HPDE6-E6E7 (cell line): ENCODE measurements around the gene VAPB.
"Not testable (repeated sequence)": the region's sequence is repeated elsewhere in the genome, so short reads cannot be mapped to it uniquely, and the experiment has no call there.

Source experiments
- DNase-seq: peaks from one replicate; pipeline ENCODE4 v3.0.0; 2011; ENCODE audit warnings: missing footprints; ENCODE audit errors: extremely low spot score

VAPB gene

GRCh38 chr20:58407201-58407873, 18.3 kb downstream of the VAPB start:
- peak; percentile 64 for DNase-seq

DNA sequence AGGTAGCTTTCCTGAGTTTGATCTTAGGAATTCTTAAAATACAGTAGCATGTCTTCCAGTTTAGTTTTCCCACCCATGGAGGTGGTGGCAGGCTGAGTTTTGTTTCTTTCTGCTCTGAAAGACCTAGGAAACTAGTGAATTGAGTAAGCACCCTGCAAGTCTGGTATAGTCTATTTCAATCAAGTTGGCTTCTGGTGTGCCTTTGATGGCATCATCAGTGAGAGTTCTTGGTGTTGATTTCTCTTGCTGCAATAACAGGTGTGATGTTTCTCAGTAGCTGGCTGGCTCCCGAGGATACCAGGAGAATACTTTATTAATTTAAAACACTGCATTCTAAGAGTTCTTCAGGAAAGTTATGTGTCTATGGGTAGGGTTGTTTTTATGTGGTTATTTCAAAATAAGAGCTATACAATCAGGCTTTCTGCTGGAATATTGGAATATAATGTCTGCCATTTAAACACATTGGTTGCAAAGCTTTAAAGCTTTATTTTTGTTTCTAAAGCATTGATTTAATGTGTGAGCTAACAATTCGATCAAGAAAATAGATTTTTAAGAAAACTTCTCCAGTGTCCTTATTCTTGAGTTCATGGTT, 19.0 kb downstream of the VAPB start:
- DNase-seq: no peak

GRCh38 chr20:58408603-58409246, 19.7 kb downstream of the VAPB start:
- no peak for DNase-seq

DNA sequence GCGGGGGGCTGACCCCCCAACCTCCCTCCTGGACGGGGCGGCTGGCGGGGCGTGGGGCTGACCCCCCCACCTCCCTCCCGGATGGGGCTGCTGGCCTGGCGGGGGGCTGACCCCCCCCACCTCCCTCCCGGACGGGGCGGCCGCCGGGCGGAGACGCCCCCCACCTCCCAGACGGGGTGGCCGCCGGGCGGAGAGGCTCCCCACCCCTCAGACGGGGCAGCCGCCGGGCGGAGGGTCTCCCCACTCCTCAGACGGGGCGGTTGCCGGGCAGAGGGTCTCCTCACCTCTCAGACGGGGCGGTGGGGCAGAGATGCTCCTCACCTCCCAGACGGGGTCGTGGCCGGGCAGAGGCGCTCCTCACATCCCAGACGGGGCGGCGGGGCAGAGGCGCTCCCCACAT, 25.2 kb downstream of the VAPB start:
- not testable (repeated sequence) for DNase-seq

- DNase-seq: not testable (repeated sequence)
Measured at GRCh38 chr20:58414786-58415185, 25.8 kb downstream of the VAPB start.

- DNase-seq: no peak
Measured at GRCh38 chr20:58416057-58416456, 27.0 kb downstream of the VAPB start.

DNA sequence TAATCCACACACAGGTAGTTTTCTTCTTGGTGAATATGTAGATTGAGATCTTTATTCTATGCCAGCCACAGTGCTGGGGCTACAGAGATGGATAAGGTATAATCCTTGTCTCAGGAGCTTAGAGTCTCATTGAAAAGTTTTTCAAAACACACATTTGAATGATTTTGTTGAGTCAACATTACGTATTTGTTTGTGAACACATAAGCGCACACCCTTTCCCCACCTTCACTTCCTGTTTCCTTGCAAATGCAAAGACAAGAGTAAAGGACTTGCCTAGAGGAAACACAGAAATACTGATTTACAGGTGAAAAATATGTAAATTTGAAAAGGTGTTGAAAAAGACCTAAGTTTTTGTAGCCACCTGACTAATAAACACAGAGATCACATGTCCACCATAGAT, 27.8 kb downstream of the VAPB start:
- no peak for DNase-seq

GRCh38 chr20:58417438-58417837, 28.4 kb downstream of the VAPB start:
- no peak for DNase-seq

DNA sequence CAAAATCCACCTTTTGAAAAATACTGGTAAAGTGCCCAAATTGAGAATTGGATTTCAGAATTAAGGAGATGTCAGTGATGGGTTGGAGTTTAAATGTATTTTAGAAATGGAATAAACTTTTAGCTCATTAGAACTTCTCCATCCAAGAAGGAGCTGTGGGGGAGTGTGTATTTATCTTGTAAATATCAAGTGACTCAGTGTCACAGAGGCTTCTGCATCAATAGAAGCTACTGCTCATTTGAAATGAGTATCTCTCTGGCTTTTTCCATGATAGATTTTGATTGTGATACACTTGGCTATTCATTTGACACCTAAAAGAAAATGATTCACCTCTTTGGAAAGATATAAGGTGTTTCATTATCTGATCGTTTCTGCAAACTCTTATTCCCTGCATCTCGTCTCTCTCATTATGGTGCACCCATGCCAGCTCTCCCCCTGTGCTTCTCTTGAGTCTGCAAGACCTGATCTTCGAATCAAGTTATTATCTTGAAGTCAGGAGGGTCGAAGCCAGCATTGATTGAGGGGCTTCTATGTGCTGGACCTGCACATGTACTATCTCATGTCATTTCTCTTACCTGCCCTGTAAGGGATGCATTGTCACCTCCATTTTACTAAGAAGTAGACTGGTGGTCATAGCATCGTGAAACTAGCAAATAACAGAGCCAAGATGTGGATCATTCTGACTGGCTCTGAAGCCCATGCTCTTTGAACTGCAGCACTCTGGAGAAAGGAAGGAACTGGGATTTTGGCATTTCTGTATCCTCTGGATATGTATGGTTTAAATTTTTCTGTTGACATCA, 30.1 kb downstream of the VAPB start:
- DNase-seq: no peak

DNA sequence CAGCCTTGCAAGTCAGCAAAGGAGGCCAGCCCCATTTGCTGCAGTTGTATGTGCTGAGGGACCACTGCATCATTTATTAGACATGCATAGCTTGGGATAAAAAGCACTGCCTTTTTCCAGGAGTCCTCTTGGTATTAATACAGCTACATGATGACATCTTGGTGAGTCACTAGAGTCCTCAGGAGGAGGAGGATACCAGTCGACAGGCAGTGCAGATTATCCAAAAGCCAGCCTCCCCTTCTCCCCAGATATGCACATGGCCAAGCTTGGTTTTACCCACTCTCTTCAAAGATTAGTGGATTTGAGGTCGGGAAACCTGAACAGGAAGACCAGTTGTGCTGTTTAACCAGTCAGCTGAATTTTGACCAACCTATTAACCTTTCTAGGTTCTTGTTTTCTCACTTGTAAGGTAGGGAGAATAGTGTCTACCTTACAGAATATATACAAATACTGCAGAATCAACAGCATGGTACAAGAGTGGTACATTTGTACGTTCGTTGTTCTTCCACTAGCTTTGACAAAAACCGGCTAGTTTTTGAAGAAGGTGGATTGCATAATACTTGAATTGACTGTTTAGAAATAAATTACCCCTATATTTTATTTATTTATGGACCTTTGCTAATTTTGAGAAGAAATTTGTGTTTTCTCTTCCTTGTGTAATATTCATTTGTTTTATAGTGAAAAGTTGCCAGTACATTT, 31.9 kb downstream of the VAPB start:
- DNase-seq: peak; percentile 94

- DNase-seq: no peak
Measured at GRCh38 chr20:58421497-58421850, 32.4 kb downstream of the VAPB start.

- DNase-seq: no peak
Measured at GRCh38 chr20:58424218-58424969, 35.4 kb downstream of the VAPB start.

DNA sequence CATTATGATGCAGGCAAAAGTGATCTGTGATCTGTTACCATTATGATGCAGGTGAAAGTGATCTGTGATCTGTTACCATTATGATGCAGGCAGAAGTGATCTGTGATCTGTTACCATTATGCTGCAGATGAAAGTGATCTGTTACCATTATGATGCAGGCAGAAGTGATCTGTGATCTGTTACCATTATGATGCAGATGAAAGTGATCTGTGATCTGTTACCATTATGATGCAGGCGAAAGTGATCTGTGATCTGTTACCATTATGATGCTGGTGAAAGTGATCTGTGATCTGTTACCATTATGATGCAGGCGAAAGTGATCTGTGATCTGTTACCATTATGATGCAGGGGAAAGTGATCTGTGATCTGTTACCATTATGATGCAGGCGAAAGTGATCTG, 38.5 kb downstream of the VAPB start:
- not testable (repeated sequence) for DNase-seq

GRCh38 chr20:58428364-58428763, 39.3 kb downstream of the VAPB start:
- no peak for DNase-seq

DNA sequence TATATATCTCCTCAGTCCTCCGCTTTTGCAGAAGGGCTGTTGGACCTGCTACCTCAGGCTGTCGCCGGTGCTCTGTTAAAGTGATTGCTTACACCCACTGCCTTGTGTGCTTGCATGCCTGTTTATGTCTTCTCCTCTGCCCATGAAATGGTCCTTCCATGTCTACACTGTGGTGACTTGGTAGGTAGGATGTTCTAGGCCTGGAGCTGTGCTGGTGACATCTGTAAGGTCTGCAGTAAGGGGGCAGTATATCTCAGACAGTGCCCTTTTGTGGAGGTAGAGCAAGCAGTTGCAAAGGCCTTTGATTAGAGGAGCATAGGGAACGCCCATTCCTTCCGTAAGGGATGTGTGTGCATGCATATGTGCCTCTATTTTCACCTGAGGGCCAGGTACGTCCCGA, 40.3 kb downstream of the VAPB start:
- no peak for DNase-seq

DNA sequence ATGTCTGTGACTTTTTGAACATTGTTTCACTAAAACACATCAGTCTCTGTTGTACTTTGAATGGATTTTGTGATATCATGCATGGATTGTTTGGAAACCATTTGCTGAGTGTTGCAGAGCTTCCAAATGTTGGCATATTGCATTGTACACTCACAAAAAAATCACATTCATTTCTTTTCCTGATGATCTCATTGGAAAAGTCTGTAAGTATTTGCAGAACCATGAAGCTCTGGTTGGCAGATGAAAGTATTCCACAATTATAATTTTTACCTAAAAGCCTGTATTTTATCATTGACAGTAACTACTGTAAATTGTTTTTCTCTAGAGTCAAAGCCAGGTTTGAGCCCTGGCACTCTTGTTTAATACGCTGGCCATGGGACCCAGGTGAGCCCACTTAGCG, 42.1 kb downstream of the VAPB start:
- DNase-seq: no peak

DNA sequence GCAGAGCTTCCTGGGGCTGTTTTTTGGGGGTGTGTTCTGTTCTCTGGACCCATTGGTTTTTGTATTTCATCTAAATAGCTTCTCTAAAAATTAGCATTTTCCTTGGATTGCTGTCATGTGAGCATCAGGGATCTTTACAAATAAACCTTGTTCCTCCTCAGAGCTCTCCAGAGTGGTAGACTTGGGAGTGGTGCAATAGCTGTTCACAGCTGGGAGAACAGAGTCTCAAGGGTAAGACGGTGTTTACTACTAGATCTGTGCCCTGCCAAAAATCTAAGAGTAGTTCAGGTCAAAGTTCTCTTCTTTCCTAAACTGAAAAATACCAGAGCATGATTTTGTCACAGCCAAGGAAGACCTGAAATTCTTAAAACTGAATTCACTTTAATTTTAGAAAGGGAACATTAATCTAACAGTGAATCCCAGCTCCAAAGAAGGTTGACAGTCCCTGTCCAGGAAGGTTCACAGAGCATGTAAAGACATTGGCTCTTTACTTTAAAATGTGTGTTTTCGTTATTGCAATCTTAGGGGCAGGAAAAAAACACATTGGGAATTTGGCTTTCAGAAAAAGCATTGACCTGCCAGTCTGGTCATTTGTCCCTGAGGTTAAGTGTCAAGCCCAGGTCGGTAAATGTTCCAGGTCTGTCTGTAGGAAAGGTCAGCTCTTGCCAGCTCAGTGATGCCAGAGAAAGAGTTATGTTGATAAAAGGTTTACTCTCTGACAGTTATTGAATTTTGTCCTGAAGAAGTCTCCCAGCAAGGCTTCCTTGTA, 43.3 kb downstream of the VAPB start:
- no peak for DNase-seq

GRCh38 chr20:58433029-58433647, 44.1 kb downstream of the VAPB start:
- no peak for DNase-seq

GRCh38 chr20:58433759-58434158, 44.7 kb downstream of the VAPB start:
- DNase-seq: peak; percentile 72

DNA sequence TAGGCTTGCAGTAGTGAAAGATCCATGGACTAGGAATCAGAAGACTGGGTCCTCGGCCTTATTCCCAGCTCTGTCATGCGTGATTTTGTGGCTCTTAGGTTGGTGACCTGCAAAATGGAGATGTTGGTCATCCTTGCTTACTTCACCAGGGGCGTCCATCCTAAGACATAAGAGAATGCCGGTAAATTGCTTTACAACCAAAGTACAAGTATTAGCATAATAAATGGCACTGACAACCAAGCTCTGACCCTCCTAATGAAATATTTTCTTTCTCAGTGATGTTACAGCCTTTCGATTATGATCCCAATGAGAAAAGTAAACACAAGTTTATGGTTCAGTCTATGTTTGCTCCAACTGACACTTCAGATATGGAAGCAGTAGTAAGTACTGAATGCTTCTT, 45.3 kb downstream of the VAPB start:
- DNase-seq: no peak
